ENCODE measurements around the gene STRN4.

STRN4 gene

DNA sequence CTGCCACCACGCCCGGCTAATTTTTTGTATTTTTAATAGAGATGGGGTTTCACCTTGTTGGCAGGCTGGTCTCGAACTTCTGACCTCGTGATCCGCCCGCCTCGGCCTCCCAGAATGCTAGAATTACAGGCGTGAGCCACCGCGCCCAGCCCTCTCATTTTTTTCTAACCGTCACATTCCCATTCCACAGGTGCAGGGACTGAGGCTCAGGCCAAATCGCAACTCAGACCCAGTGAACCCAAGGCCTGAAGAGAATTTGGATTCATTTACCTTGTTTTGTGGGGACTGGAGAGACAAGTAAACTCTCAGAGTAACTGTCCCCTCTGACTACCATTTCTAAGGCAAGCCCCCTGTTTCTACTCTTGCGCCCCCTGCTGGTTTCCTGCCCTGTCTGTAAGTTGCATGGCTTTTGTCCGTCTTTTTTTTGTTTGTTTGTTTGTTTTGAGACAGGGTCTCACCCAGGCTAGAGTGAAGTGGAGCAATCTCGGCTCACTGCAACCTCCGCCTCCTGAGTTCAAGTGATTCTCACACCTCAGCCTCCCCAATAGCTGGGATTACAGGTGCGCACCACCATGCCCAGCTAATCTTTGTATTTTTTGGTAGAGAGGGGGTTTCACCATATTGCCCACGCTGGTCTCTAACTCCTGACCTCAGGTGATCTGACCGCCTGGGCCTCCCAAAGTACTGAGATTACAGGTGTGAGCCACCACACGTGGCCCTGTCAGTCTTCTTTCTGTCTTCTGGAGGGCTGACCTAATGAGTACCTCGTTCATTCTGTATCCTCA, 2.3 kb upstream of the STRN4 start:
- Histone ChIP-seq H3K36me3 (ENCODE audit: insufficient read depth, low read depth, low read length) (peaks cover 31% of the 10 kb centered on the region), H3K9me3 (ENCODE audit: insufficient read depth, low read depth, low read length) (no peaks in the 10 kb centered on the region), H3K9ac (ENCODE audit: low read depth, low read length) (no peak overlapping the region), H3K4me1 (ENCODE audit: insufficient read depth, low read length) (peaks cover 5% of the 10 kb centered on the region; the same call in 1 of the 2 replicates), H3K4me3 (ENCODE audit: low read length) (no peak overlapping the region), H3K27me3 (ENCODE audit: insufficient read depth, low read length) (no peaks in the 10 kb centered on the region), H3K27ac (ENCODE audit: low read length) (no peak overlapping the region)

DNA sequence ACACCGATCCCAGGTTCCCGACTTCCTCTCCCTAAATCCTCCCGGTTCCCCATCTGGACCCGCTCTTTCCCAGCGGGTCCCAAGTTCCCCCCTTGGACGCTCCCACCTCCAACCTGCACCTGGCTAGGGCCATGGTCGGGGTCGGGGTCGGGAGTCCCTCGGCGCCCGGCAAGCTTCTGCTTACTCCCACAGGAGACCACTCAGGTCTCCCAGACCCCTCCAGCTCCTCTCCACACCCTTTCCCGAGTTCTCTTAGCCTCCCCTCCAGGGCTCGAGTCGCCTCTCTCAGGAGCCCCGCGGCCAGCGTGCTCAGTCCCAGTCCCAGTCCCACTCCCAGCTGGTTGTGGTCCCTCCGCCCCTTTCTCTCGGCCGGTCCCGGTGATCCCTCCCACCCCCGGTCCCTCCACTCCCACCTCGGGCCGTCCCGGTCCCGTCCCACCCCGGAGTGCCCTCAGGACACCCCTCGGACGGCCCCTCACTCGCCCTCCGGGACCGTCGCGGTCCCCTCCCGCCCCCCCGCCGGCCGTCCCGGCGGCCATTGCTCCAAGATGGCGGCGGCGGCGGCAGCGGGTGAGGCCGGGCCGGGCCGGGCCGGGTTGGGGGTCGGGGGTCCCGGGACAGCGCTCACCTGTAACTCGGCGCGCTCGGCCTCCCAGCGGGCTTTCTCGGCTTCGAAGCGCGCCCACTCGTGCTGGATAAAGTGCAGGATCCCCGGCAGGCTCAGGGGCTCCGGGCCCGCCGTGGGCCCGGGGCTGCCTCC, 549 bp downstream of the STRN4 start, which contains the start of gene FKRP:
FKRP (plus strand) TSS at position 537 of the 760 bp plus-strand sequence. CDS start 9,394 bp downstream, outside the sequence.
- no peaks in the 10 kb centered on the region for H3K9me3 ChIP-seq (ENCODE audit: insufficient read depth, low read depth, low read length)
- no peaks in the 10 kb centered on the region for H3K27me3 ChIP-seq (ENCODE audit: insufficient read depth, low read length)
- H3K36me3 ChIP-seq (ENCODE audit: insufficient read depth, low read depth, low read length), result peaks cover 28% of the 10 kb centered on the region
- peak within 1 kb of the TSS; percentile 95 for H3K9ac ChIP-seq (ENCODE audit: low read depth, low read length)
- peak within 1 kb of the TSS; percentile 98 for H3K4me3 ChIP-seq (ENCODE audit: low read length)
- H3K4me1 ChIP-seq (ENCODE audit: insufficient read depth, low read length), result peaks cover 5% of the 10 kb centered on the region; the same call in 1 of the 2 replicates
- peak within 1 kb of the TSS; percentile 82 for H3K27ac ChIP-seq (ENCODE audit: low read length)

GRCh38 chr19:46745030-46745429, 1.2 kb downstream of the STRN4 start:
- peaks cover 27% of the 10 kb centered on the region; the same call in 1 of the 2 replicates for H3K36me3 ChIP-seq (ENCODE audit: insufficient read depth, low read depth, low read length)
- H3K27ac ChIP-seq (ENCODE audit: low read length), result peak overlapping the region; percentile 82
- peak overlapping the region; percentile 95 for H3K9ac ChIP-seq (ENCODE audit: low read depth, low read length)
- H3K4me3 ChIP-seq (ENCODE audit: low read length), result peak overlapping the region; percentile 98
- no peaks in the 10 kb centered on the region for H3K27me3 ChIP-seq (ENCODE audit: insufficient read depth, low read length)
- H3K4me1 ChIP-seq (ENCODE audit: insufficient read depth, low read length), result peaks cover 5% of the 10 kb centered on the region; the same call in 1 of the 2 replicates
- H3K9me3 ChIP-seq (ENCODE audit: insufficient read depth, low read depth, low read length), result no peaks in the 10 kb centered on the region

DNA sequence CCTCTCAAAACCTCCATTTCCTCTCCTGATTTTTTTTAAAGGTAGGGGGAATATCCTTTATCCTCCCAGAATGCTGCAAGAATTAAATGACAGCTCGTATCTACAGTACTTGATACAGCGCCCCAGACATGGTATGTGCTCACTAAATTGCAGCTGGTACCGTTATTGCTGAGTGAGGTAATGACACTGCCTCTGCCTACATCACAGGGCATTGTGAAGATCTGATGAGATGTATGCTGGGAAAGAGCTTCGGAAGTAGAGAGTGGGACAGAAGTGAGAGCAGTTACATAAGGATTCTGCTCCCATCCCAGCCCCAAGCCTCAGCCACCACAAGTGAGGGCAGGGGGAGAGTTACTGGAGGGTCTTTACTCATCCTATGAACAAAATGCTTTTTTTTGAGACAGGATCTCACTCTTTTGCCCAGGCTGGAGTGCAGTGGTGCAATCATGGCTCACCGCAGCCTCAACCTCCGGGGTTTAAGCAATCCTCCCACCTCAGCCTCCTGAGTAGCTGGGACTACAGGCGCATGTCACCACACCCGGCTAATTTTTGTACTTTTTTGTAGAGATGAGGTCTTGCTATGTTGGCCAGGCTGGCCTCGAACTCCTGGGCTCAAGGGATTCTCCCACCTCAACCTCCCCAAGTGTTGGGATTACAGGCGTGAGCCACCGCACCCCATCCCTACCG, 2.1 kb downstream of the STRN4 start:
- Histone ChIP-seq H3K9ac (ENCODE audit: low read depth, low read length) (no peak overlapping the region; the same call in 1 of the 2 replicates), H3K27me3 (ENCODE audit: insufficient read depth, low read length) (no peaks in the 10 kb centered on the region), H3K9me3 (ENCODE audit: insufficient read depth, low read depth, low read length) (no peaks in the 10 kb centered on the region), H3K27ac (ENCODE audit: low read length) (no peak overlapping the region), H3K4me1 (ENCODE audit: insufficient read depth, low read length) (peaks cover 5% of the 10 kb centered on the region; the same call in 1 of the 2 replicates), H3K36me3 (ENCODE audit: insufficient read depth, low read depth, low read length) (peaks cover 28% of the 10 kb centered on the region; the same call in 1 of the 2 replicates), H3K4me3 (ENCODE audit: low read length) (peak overlapping the region; percentile 98)

DNA sequence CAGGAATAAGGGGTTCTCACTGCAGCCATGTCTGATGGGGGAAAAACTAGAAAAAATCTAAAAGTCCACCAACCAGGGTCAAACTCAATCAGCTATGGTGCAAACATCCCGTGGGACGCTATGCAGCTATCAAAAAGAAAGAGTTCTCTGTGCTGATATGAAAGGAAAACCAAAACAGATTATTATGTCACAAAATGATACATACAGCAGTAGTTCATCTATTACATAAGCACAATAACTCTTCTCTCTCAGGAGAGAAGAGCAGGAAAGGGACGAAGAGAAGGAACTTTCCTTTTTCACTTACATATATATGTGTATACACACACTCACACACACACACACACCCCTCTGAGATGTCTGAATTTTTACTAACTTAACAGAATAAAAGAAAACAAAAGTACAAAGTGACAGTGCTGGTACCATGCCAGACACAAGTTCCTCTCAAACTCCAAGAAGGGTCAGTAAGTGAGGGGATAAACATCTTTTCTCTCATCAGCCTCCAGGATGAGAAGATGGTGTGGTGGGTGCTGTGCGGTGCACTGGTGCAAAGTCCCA, 3.2 kb downstream of the STRN4 start:
- Histone ChIP-seq H3K27me3 (ENCODE audit: insufficient read depth, low read length) (no peaks in the 10 kb centered on the region), H3K4me1 (ENCODE audit: insufficient read depth, low read length) (peaks cover 5% of the 10 kb centered on the region; the same call in 1 of the 2 replicates), H3K4me3 (ENCODE audit: low read length) (no peak overlapping the region), H3K9ac (ENCODE audit: low read depth, low read length) (no peak overlapping the region), H3K27ac (ENCODE audit: low read length) (no peak overlapping the region), H3K9me3 (ENCODE audit: insufficient read depth, low read depth, low read length) (no peaks in the 10 kb centered on the region), H3K36me3 (ENCODE audit: insufficient read depth, low read depth, low read length) (peaks cover 34% of the 10 kb centered on the region)

DNA sequence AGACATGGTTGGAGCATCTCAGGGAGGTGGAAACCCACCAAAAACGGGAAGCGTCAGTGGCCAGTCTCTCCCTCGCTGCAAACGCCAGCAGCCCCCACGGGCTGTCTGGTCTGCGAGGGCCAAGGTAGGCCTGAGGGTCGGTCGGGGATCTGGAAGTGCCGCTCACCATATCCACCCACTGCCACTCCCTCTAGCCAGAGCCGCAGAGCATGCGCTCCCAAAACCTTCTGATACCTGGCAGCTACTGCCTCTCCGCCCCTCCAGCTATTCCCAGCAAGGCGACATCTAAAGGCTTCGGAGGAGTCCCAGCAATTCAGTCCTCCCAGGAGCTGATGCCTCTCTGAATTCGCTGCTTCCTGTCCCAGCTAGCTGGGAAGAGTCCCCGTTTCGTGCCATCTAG, 4.8 kb downstream of the STRN4 start:
- Histone ChIP-seq H3K9me3 (ENCODE audit: insufficient read depth, low read depth, low read length) (no peaks in the 10 kb centered on the region), H3K4me1 (ENCODE audit: insufficient read depth, low read length) (0 out of 2 replicates have a peak, but pooled peaks cover 3% of the 10 kb centered on the region), H3K27ac (ENCODE audit: low read length) (no peak overlapping the region), H3K9ac (ENCODE audit: low read depth, low read length) (no peak overlapping the region), H3K27me3 (ENCODE audit: insufficient read depth, low read length) (no peaks in the 10 kb centered on the region), H3K36me3 (ENCODE audit: insufficient read depth, low read depth, low read length) (peaks cover 49% of the 10 kb centered on the region), H3K4me3 (ENCODE audit: low read length) (no peak overlapping the region)

GRCh38 chr19:46739290-46739771, 6.9 kb downstream of the STRN4 start:
- Histone ChIP-seq H3K4me3 (ENCODE audit: low read length) (no peak overlapping the region), H3K9ac (ENCODE audit: low read depth, low read length) (no peak overlapping the region), H3K36me3 (ENCODE audit: insufficient read depth, low read depth, low read length) (peaks cover 61% of the 10 kb centered on the region), H3K4me1 (ENCODE audit: insufficient read depth, low read length) (no peaks in the 10 kb centered on the region), H3K27me3 (ENCODE audit: insufficient read depth, low read length) (no peaks in the 10 kb centered on the region), H3K27ac (ENCODE audit: low read length) (no peak overlapping the region), H3K9me3 (ENCODE audit: insufficient read depth, low read depth, low read length) (no peaks in the 10 kb centered on the region)

- Histone ChIP-seq H3K36me3 (ENCODE audit: insufficient read depth, low read depth, low read length) (peaks cover 70% of the 10 kb centered on the region), H3K9ac (ENCODE audit: low read depth, low read length) (no peak overlapping the region), H3K9me3 (ENCODE audit: insufficient read depth, low read depth, low read length) (no peaks in the 10 kb centered on the region), H3K27me3 (ENCODE audit: insufficient read depth, low read length) (no peaks in the 10 kb centered on the region), H3K27ac (ENCODE audit: low read length) (no peak overlapping the region), H3K4me1 (ENCODE audit: insufficient read depth, low read length) (no peaks in the 10 kb centered on the region), H3K4me3 (ENCODE audit: low read length) (no peak overlapping the region)
These were observed 8.5 kb downstream of the STRN4 start for GRCh38 chr19:46737761-46738171.

- H3K9me3 ChIP-seq (ENCODE audit: insufficient read depth, low read depth, low read length), result no peaks in the 10 kb centered on the region
- H3K4me3 ChIP-seq (ENCODE audit: low read length), result no peak overlapping the region
- no peaks in the 10 kb centered on the region for H3K4me1 ChIP-seq (ENCODE audit: insufficient read depth, low read length)
- no peak overlapping the region for H3K9ac ChIP-seq (ENCODE audit: low read depth, low read length)
- H3K27me3 ChIP-seq (ENCODE audit: insufficient read depth, low read length), result no peaks in the 10 kb centered on the region
- no peak overlapping the region for H3K27ac ChIP-seq (ENCODE audit: low read length)
- peaks cover 75% of the 10 kb centered on the region for H3K36me3 ChIP-seq (ENCODE audit: insufficient read depth, low read depth, low read length)
These were observed 9.0 kb downstream of the STRN4 start for GRCh38 chr19:46737298-46737654.

GRCh38 chr19:46736531-46737297, 9.5 kb downstream of the STRN4 start:
- peaks cover 80% of the 10 kb centered on the region for H3K36me3 ChIP-seq (ENCODE audit: insufficient read depth, low read depth, low read length)
- H3K9ac ChIP-seq (ENCODE audit: low read depth, low read length), result no peak overlapping the region
- no peak overlapping the region for H3K4me3 ChIP-seq (ENCODE audit: low read length)
- H3K4me1 ChIP-seq (ENCODE audit: insufficient read depth, low read length), result no peaks in the 10 kb centered on the region
- H3K9me3 ChIP-seq (ENCODE audit: insufficient read depth, low read depth, low read length), result no peaks in the 10 kb centered on the region
- no peak overlapping the region for H3K27ac ChIP-seq (ENCODE audit: low read length)
- H3K27me3 ChIP-seq (ENCODE audit: insufficient read depth, low read length), result no peaks in the 10 kb centered on the region

Measured in iPS-20b (cell line).